LNCaP clone FGC (cell line): ENCODE data around the gene SIPA1L2.

ENCODE experiments used
- DNase-seq: peaks from one replicate; pipeline ENCODE4 v3.0.0-alpha.2; 2011; ENCODE audit warnings: low read depth
- H3K4me3 ChIP-seq: 2 replicates; pipeline ENCODE4 v1.5.1; 2011; ENCODE audit warnings: mild to moderate bottlenecking, low read depth, low read length, control low read depth
- TF ChIP-seq, protein P1 (sequence below): IDR thresholded peaks from 2 replicates; pipeline ENCODE4 v1.5.1; 2012; ENCODE audit warnings: mild to moderate bottlenecking; ENCODE audit not compliant: control insufficient read depth, insufficient read depth; ENCODE audit errors: extremely low read depth

The SIPA1L2 gene

GRCh38 chr1:232625319-232625868, 4.5 kb downstream of the SIPA1L2 start:
- no peak overlapping the region for H3K4me3 ChIP-seq
- no peak for DNase-seq
- TF ChIP-seq, protein P1, sequence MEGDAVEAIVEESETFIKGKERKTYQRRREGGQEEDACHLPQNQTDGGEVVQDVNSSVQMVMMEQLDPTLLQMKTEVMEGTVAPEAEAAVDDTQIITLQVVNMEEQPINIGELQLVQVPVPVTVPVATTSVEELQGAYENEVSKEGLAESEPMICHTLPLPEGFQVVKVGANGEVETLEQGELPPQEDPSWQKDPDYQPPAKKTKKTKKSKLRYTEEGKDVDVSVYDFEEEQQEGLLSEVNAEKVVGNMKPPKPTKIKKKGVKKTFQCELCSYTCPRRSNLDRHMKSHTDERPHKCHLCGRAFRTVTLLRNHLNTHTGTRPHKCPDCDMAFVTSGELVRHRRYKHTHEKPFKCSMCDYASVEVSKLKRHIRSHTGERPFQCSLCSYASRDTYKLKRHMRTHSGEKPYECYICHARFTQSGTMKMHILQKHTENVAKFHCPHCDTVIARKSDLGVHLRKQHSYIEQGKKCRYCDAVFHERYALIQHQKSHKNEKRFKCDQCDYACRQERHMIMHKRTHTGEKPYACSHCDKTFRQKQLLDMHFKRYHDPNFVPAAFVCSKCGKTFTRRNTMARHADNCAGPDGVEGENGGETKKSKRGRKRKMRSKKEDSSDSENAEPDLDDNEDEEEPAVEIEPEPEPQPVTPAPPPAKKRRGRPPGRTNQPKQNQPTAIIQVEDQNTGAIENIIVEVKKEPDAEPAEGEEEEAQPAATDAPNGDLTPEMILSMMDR: no peak

DNA sequence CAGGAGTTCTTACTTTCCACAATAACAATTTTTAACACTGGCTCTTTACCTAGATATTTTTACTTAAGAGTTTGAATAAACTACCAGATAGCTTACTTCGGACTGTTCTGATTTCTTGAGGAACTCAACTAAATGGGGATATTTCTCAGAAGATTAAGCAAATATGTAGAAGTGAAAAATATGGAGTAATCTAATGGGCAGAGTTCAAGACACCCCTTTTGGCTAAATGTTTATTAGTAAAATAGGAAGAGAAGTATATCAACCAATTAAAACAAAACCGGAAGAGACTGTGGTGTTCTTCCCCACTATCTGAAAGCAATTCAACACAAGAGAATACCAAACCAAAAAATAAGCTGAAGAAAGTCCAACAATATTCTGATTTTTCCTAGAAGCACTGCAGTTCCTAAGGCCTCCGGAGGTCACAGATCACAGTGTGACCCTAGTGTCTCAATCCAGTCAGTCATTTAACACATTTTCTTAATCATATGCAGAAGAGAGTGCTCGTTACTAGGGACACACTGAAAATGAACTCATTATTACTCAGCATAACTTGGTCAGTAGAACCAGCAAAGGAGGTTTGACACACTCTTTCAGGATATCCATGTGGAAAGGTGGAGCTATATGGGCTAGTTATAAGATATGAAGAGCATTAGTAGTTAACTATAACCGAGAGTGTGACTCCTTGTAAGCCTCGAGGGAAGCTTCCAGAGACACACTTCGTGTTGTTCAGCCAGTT, 5.2 kb downstream of the SIPA1L2 start:
- H3K4me3 ChIP-seq: no peak overlapping the region
- TF ChIP-seq, protein P1: no peak
- no peak for DNase-seq

GRCh38 chr1:232622981-232623380, 7.0 kb downstream of the SIPA1L2 start:
- H3K4me3 ChIP-seq: no peak overlapping the region
- no peak for DNase-seq
- TF ChIP-seq, protein P1: no peak

GRCh38 chr1:232622378-232622777, 7.6 kb downstream of the SIPA1L2 start:
- TF ChIP-seq, protein P1: no peak
- no peak overlapping the region for H3K4me3 ChIP-seq
- DNase-seq: no peak

DNA sequence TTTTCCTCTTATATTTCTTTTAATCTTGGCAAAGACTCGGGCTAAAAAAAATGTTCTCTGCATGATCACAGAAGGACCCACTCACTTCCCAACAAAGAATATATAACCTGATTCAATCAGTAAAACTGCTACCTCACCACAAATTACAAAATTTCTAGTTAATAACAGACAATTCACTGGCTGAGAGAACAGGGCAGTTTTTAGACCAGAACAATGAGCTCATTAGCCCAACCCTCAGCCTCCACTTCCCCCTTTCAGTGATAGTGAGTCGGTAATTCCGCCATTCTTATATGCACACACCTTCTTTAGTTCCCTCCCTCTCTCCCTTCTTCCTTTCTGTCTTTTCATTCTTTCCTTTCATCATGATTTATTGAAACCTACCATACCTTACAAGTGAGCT, 8.9 kb downstream of the SIPA1L2 start:
- DNase-seq: no peak
- H3K4me3 ChIP-seq: no peak overlapping the region
- TF ChIP-seq, protein P1: no peak

- no peak for DNase-seq
- TF ChIP-seq, protein P1: no peak
- no peak overlapping the region for H3K4me3 ChIP-seq
Measured at GRCh38 chr1:232620356-232620969, 9.5 kb downstream of the SIPA1L2 start.

- DNase-seq: no peak
- H3K4me3 ChIP-seq: no peak overlapping the region
- TF ChIP-seq, protein P1: no peak
Measured at GRCh38 chr1:232617237-232617636, 12.7 kb downstream of the SIPA1L2 start.
